Left renal pelvis (tissue), 4 donors: ENCODE measurements around the gene CLN6. TPM values are rescaled to one million over a fixed set of nuclear protein-coding genes. Genes with fewer than 3 reads are reported as not detected.
"Not testable (repeated sequence)": the region's sequence is repeated elsewhere in the genome, so short reads cannot be mapped to it uniquely, and the experiment has no call there.

Experiments
- DNase-seq, 4 donors: peaks; one replicate each; pipeline ENCODE4 v3.0.0-alpha.2; 2013; ENCODE audit warnings: low read depth in 4 of 4, low spot score in 3 of 4
- polyA plus RNA-seq, 4 donors: library from polyadenylated mRNA; unstranded; fragments of 120-200 nt; gene quantifications; one replicate each; pipeline ENCODE4 v1.2.1, GENCODE V29; 2013; ENCODE audit not compliant: insufficient read length in 4 of 4

Gene CLN6
- polyA plus RNA-seq, 4 donors, result 17.9 to 46.4 (median 33.8) TPM

DNA sequence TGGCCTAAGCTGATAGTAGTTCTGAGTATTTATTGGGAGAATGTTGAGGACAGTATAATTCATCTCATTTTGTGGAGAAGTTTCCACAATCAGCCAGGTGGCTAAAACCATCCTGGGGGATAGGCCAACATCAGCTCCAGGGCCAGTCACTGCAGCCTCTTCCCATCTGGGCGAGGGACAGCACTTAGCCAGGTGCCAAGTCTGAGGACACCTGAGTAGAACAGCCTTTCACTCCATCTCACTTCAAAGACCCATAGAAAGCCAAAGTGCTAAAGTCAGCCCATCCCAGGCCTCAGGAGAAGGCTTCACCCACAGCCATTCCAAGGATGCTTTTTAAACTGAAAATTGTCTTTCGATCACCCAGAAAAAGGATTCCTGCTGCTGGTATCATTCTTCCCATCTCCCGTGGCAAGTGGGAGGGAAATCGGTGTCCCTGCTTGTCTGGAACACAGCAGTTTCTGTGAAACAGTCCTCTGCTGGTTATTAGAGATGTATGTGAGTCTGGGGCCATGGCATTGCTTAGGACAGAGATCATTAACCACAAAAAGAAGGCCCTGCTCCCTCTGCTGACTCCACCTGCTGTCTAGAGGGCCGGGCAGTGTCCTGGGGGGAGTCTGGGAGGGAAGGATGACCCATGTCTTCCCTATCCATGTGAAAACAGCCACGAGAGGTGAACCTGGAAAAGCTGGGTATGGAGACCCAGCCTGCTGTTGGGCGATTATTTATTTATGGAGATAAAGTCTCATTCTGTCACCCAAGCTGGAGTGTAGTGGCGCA is 34.0 kb downstream of the CLN6 start:
- no peak for DNase-seq

DNA sequence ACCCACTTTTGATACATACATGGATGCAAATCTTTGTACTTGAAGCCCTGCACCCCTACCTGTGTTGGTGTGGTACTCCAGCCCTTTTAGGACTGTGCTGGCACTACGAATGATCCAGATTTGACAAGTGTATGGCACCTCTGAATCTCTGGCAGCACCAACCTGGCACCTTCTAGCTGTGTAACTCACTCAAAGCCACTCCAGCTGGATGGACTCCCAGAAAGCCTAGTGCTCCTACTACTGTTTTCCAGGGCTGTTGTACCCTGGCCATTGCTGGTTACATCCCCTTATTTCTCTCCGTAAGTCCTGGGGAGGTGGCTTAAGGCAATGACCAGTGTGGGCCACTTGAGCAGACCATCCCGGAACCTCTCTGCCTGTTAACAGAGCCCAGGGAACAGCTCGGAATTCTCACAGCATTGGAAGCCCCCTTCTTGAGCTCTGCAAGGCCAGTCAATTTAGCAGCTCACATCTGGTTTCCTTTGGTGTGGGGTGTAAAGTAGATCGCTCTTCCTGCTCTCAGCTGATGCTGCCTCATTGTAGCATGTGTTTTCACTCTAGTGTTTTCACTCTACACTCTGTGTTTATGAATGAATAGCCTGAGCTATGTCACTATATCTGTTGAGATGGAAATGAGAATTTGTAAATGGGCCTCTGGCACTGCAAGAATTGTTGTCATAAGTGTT is 36.6 kb downstream of the CLN6 start:
- no peak for DNase-seq

DNA sequence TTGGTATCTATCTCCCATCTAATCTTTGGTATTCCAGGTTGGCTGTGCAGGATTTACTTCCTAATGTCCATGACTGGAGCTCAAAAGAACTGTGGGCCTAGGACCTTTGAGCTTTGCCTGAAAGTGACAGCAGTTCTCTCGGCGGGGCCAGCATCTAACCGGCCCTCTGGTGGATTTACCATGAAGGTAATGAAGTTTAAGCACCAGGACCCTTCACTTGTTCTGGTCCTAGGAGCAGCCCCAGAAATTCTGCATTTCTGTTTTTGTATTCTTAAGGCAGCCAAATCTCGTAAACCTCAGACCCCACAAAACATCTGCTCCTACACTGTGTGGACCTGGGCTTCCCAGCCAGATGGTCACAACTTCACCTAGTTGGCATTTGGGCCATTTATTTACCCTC is 37.4 kb downstream of the CLN6 start:
- no peak for DNase-seq

DNA sequence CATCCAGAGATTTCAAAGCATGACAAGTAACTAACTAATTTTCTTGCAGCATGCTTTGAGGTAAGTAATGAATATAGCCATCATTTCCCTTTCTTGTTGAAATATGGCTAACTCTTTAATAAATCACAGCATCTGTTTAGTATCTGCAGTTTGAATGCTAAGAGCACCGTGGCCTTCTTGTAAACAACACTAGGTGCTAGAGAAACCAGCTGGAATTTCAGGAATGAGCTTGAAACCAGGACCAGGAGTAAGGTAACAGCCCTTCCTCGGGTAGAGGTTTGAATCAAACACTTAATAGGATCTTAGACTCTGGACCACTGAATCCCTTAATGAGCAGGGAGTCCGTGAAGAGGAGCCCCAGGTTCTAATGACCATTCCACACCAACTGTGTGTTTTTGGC is 38.0 kb downstream of the CLN6 start:
- no peak for DNase-seq

DNA sequence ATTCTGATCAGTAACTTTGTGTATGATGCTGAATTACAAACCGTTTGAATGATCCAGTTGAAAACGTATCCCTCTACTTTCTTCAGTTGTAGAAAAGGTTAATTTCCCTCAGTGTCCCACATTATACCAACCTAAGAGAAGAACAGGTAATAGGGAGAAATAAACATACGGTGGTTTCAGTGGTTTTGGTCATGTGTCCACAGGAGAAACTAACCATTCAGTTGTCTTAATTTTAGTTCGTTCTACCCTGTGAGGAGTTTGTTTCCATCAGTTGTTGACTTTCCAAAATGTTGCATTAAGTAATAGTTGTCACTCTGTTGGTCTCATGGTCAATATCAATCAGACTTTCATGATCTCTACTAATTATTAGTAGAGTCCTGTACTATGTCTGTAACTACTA is 39.5 kb downstream of the CLN6 start:
- no peak for DNase-seq

DNA sequence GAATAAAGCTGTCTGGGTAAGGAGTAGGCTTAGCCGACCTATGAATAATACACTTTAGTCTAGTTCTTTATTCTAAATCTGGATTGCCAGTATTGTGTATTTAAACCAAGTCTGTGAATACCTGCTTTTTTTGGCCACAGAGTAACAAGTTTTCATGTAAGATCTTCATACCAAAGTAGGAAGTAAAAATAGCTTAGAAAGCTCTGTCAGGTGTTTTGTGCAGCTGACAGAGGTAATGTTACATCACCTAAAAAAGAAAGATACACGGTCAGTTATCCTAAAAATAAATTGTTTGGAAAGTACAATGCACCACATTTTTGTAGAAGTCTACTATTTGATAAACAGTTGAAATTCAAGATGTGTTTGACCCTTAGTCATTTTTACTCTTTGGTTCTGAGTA is 40.9 kb downstream of the CLN6 start:
- DNase-seq, result no peak

DNA sequence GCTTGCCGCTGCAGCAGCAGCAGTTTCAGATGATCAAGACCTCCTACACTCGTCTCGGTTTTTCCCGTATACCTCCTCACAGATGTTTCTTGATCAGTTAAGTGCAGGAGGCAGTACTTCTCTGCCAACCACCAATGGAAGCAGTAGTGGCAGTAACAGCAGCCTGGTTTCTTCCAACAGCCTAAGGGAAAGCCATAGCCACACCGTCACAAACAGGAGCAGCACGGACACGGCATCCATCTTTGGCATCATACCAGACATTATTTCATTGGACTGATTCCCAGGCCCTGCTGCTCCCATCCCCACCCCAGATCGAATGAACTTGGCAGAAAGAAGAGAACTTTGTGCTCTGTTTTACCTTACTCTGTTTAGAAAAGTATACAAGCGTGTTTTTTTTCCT is 42.0 kb downstream of the CLN6 start:
- no peak for DNase-seq

DNA sequence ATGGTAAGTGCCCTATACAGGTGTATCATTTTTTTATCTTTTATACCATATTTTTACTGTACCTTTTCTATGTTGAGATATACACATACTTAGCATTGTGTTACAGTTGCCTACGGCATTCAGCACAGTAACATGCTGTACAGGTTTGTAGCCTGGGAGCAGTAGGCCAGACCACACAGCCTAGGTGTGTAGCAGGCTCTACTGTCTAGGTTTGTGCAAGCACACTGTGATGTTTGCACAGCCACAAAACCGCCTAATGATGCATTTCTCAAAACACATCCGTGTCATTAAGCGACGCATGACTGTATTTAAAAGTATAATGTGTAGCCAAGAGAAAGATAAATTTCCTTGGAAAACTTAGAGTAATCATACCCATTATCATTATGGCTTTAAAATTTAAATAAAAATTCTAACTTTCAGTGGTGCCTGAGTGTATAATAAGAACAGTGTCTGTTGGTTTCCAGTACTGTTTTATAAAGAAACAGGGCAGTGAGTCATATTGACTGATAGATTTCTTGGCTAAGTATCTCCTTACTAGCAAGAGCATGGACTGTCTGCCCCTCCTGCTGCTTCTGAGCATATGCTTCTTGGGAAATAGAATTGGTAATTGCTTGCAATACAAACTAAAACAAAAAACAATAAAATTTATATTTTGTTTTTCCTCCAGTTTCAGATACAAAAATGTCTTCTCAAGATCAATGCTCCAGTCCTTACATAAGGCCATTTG is 42.7 kb downstream of the CLN6 start:
- no peak for DNase-seq

DNA sequence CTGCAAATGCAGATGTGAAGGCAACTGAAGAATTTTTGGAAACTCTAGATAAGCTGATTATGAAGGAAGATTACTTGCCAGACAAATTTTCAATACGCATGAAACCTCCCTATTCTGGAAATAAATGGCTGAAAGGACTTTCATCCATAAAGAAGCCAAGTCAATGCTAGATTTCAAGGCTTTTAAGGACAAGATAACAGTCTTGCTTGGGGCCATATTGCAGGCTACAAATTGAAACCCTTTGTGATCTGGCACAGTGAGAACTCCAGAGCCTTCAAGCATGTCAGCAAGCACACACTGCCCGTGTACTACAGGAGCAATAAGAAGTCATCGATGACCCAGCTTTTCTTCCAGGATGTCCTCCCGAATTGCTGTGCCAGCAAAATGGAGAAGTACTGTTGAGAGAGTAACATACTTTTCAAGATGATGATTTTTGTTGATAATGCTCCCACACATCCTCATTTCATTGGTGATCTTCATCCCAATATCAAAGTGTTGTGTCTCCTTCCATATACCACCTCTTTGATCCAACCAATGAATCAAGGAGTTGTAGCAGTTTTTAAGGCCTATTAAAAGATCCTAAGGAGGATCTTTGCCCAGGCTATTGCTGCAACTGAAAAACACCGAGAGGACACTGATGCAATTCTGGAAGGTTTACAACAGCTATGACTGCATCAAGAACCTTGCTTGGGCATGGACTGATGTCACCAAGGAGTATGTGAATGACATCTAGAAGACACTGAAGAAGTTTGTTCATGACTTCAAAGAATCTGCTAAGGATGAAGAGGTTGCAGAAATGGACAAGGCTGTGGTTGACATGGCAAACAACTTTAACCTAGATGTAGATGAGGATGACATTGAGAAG is 44.7 kb downstream of the CLN6 start:
- no peak for DNase-seq

DNA sequence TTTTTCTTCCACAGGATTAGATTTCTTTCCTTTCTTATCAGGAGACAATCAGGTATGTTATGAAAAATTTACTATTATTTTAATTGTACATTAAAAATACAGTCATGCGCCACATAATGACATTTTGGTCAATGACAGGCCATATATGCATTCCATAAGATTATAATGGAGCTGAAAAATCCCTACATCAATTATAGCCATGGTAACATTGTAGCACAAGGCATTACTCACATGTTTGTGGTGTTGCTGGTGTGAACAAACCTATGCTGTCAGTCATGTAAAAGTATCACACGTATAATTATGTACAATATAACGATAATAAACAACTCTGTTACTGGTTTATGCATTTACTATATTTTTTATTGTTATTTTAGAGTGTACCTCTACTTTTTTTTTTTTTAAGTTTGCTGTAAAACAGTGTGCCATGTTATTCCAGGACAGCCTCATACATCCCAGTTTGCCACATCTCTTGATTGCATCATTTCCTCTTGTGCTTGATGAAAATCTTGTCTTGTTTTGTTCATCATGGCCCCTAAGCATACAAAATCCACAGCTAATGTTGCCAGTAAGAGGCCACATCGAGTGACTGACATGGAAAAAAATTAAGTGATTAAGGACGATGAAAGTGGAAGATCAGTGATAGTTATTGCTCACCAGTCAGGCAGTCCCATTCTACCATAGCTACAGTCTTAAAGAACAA is 45.8 kb downstream of the CLN6 start:
- DNase-seq, result no peak

DNA sequence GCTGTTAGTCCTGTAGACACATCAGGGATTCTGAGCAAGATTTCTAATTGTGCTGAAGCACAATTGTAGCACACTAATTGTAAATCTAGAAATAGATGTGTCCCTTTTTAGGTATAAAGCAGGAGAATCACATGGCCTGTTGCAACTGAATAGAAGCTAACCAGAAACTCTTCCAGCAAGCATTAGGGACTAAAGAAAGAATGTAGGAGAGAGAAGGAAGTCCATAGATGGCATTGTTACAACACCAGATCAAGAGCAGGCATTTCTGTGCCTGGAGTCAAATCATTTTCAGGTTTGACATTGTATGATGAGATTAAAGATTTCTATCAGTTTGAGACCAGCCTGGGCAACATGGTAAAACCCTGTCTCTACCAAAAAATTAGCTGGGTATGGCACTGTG is 51.8 kb downstream of the CLN6 start:
- DNase-seq, result no peak

DNA sequence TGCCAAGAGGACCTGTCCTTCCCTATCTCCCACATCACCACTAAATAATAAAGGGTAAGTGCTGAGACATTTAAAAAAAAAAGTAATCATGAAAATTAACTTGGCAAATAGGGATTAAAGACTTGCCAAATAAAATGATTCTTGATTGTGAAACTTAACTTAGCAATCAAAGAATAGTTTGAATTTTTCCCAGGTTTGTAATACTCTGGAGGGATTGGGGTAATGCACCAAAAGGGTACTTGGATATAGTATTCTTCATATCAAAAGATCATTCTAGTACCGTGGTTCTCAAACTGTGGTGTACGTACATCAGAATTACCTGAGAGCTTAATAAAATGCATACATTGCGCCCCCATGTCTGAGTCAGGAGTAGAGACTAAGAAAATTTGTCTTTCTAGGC is 52.9 kb downstream of the CLN6 start:
- DNase-seq, result no peak

DNA sequence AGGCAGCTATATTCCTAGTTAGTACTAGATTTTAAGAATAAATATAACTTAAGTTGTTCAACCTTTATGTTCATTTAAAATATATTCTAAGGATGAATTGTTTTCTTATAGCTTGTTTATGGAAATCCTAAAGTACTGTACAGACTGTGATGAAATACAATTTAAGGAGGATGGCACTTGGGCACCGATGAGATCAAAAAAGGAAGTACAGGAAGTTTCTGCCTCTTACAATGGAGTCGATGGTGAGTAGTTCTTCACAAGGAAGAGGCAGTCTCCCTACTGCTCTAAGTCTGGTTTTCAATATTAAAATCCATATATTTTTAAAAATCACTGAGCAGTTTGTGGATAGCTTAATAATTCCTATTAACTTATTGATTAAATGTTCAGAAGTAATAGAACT is 54.0 kb downstream of the CLN6 start:
- no peak for DNase-seq

DNA sequence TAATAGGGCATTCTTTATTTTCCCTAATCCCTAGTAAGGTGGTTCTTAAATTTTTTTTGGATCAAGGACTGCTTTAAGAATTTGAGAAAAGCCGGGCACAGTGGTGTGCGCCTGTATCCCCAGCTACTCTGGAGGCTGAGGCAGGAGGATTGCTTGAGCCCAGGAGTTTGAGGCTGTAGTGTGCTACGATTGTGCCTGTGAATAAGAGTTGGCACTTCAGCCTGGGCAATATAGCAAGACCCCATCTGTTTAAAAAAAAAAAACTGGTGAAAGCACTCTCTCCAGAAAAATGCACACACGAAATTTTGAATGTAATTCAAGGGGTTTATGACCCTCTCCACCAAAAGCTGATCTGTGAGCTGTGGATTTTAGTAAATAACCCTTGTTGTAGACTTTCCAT is 56.4 kb downstream of the CLN6 start:
- DNase-seq, result no peak

DNA sequence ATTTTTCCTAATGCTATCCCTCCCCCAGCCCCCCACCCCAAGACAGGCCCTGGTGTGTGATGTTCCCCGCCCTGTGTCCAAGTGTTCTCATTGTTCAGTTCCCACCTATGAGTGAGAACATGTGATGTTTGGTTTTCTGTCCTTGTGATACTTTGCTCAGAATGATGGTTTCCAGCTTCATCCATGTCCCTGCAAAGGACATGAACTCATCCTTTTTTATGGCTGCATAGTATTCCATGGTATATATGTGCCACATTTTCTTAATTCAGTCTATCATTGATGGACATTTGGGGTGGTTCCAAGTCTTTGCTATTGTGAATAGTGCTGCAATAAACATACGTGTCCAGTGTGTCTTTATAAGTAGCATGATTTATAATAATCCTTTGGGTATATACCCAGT is 57.5 kb downstream of the CLN6 start:
- DNase-seq, result not testable (repeated sequence)

DNA sequence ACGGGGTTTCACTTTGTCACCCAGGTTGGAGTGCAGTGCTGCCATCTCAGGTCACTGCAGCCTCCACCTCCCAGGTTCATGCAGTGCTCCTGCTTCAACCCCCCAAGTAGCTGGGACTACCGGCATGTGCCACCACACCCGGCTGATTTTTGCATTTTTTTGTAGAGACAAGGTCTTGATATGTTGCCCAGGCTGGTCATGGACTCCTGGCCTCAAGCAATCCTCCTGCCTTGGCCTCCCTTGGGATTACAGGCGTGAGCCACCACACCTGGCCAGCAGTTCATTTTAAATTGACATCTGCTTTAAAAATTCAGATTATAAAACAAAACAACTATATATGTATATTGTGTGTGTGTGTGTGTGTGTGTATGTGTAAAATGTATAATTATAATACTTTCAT is 62.7 kb downstream of the CLN6 start:
- DNase-seq, result no peak

DNA sequence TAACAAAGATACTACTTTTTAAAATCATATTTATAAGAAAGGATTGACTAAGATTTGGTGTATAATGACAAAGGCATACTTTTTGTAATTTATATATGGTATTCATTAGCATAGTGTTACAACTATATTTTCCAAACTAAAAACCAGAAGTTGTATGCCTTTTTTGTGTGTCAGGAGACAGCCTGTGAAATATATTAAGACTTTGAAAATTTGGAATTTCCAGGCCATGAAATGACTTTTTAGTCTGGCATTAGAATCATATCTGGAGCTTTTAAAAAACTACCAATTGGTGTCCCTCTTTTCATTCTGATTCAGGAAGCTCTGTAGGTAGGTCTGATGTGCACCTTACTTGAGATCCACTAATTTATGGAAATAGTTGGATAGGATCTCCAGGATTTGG is 66.3 kb downstream of the CLN6 start:
- no peak for DNase-seq

DNA sequence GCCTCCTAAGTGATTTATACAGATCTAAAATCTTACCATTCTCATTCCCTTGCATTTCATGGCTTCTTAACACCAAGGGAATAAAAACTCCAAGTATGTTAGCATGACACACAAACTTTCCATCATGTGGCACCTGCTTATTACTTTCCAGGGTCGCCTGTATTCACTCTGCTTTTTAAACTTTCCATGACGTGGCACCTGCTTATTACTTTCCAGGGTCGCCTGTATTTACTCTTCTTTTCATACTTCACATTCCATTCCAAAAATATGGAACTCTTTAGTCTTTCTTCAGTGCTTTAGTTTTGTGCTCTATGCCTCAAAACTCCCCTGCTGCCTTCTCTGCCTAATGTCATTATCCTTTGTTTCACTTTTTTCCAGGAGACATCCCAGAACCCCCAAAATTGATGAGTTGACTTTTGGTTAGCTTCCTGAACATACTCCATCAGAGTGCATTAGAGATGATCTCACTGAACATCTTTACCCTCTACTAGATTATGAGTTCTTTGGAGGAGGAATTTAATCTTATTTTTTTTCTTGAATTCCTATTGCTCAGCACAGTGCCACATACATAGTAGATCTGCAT is 71.4 kb downstream of the CLN6 start:
- no peak for DNase-seq

DNA sequence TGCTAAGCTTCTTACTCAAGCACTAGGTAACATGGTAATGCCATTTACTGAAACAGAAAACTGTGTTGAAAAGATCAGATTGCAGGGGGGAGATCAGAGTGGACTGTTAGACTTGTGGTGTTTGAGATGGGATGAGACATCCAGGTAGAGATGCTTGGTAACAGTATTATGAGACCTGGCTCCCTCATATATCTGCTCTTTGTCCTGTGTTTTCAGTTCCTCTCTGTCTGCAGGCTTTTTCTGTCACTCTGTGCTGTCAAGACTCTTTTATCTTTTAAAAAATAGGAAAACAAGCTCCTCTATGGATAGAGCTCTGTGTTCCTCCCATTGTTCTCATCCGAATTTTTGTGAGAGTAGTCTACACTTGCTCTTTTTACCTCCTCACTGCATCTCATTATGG is 72.5 kb downstream of the CLN6 start:
- no peak for DNase-seq
